ENCODE results near the gene FMO5.
"Not testable (repeated sequence)": the region's sequence is repeated elsewhere in the genome, so short reads cannot be mapped to it uniquely, and the experiment has no call there.

Gene FMO5

GRCh38 chr1:147238925-147239820 lies 14.0 kb upstream of the FMO5 start:
- DNase-seq, result no peak

GRCh38 chr1:147238053-147238902 lies 13.1 kb upstream of the FMO5 start:
- no peak for DNase-seq

GRCh38 chr1:147236959-147237791 lies 12.0 kb upstream of the FMO5 start:
- DNase-seq, result no peak

GRCh38 chr1:147236448-147236847 lies 11.3 kb upstream of the FMO5 start:
- DNase-seq, result no peak

- no peak for DNase-seq
Measured at GRCh38 chr1:147235822-147236221, 10.7 kb upstream of the FMO5 start.

GRCh38 chr1:147233903-147234302 lies 8.8 kb upstream of the FMO5 start:
- not testable (repeated sequence) for DNase-seq

GRCh38 chr1:147231032-147231431 lies 5.9 kb upstream of the FMO5 start:
- not testable (repeated sequence) for DNase-seq

GRCh38 chr1:147223740-147224615 lies 1.2 kb downstream of the FMO5 start:
- DNase-seq, result no peak

GRCh38 chr1:147218606-147219005 lies 6.5 kb downstream of the FMO5 start:
- DNase-seq, result no peak

- no peak for DNase-seq
Measured at GRCh38 chr1:147217141-147217540, 8.0 kb downstream of the FMO5 start.

- DNase-seq, result no peak
Measured at GRCh38 chr1:147216124-147216523, 9.0 kb downstream of the FMO5 start.

GRCh38 chr1:147215540-147215916 lies 9.6 kb downstream of the FMO5 start:
- no peak for DNase-seq

GRCh38 chr1:147214842-147215539 lies 10.1 kb downstream of the FMO5 start:
- no peak for DNase-seq

GRCh38 chr1:147214325-147214724 lies 10.8 kb downstream of the FMO5 start:
- DNase-seq, result no peak

GRCh38 chr1:147213271-147213670 lies 11.9 kb downstream of the FMO5 start:
- DNase-seq, result no peak

GRCh38 chr1:147211577-147211976 lies 13.6 kb downstream of the FMO5 start:
- DNase-seq, result no peak

GRCh38 chr1:147210987-147211386 lies 14.2 kb downstream of the FMO5 start:
- DNase-seq, result no peak

GRCh38 chr1:147209825-147210821 lies 15.0 kb downstream of the FMO5 start:
- no peak for DNase-seq

GRCh38 chr1:147208619-147209018 lies 16.5 kb downstream of the FMO5 start:
- no peak for DNase-seq

- no peak for DNase-seq
Measured at GRCh38 chr1:147207192-147207591, 17.9 kb downstream of the FMO5 start.
